Measurements from ENCODE around the gene ZBTB48.
"Not testable (repeated sequence)": the region's sequence is repeated elsewhere in the genome, so short reads cannot be mapped to it uniquely, and the experiment has no call there.

ZBTB48 gene

DNA sequence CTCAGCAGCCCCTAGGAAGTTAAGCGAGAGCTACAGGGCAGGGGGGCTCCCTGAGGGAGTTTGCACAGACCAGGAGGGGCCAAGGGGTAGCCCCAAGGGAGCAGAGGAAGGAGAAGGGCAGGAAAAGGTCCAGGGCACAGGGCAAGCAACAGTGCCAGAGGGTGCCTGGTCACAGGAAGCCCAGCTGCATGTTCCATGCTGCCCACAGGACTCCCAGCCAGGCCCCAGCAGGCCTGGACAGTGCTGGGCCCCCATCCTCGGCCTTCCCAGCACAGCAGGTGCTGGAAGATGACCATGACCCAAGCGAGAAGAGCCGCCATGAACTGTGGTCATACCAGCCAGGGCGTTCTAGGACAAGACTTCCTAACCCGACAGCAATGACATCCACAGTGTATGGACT, 11.8 kb downstream of the ZBTB48 start:
- TF ChIP-seq POLR2A (IDR thresholded peaks at IDR 0.05; ENCODE audit: low read depth, low read length) = no peak
- no peak for FAIRE-seq
- no peak for DNase-seq (ENCODE audit: insufficient read length, low spot score)

DNA sequence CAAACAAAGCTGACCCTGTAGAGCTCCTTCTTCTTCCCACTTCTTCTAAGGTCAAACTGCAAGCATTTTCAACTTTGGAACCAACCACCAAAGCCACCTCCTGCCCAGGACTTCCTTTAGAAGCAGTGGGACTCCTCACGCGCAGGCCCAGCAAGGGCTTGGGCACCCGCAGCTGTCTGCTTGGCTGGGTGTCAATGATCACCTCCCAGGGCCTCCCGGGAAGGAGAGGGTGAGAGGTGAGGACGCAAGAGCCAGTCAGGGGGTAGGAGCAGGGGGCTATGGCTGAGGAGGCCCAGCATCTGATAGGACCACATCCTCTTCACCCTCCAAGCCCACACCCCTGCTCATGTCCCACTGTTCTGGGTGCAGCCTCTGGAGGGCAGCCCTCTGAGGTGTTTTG, 12.6 kb downstream of the ZBTB48 start:
- no peak for FAIRE-seq
- DNase-seq (ENCODE audit: insufficient read length, low spot score) = no peak
- no peak for TF ChIP-seq POLR2A (IDR thresholded peaks at IDR 0.05; ENCODE audit: low read depth, low read length)

DNA sequence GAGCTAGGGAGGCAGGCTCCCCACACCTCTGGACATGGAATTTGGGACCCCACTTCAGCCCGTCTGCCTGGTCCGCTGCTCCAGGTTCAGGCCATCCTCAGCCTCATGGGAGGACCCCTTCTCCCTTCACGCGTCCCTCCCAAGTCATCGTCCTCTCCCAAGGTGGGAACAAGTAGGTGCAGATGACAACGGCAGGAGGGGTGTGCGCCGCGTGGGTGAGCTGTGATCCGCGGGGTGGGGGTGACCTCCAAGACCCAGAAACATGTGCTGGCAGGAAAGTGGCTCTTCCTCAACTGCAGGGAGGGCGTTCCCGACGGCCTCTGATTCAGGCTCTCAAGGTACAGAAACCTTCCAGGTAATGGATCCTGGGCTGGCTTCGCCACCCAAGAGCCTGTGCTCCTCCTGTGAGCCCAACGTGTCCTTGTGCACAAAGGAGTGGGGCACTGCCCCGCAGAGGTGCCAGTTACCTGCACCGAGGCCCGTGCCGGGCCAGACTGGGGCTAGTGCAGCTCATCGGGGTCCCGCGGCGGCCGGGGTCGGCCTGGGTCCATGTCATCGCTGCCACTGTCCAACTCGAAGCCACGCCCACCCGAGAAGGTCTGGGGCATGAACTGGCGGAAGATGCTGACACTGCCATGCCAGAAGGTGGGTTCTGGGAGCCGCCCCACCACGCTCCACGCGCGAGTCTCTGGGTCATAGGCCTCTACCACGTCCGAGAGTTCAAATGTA, 13.2 kb downstream of the ZBTB48 start:
- DNase-seq (ENCODE audit: insufficient read length, low spot score) (no peak), FAIRE-seq (no peak)
- no peak for TF ChIP-seq POLR2A (IDR thresholded peaks at IDR 0.05; ENCODE audit: low read depth, low read length)

DNA sequence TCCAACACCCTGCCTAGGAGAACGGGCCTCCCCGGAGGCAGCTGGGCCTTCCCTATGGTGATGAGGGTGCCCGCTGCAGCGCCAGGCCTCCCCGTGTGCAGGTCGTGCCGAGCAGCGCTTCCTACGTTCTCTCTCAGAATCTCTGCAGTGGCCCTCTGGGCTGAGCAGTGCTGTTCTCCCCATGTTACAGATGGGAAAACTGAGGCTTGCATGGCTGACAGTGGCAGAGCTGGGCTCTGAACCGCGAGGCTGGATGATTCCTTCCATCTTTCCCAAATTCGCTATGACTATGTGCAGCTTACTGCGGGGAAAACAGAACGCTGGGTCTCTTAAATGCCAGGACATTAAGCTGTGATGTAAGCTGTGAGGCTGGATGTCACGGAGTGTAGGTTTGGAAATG, 14.0 kb downstream of the ZBTB48 start:
- DNase-seq (ENCODE audit: insufficient read length, low spot score) = no peak
- TF ChIP-seq POLR2A (IDR thresholded peaks at IDR 0.05; ENCODE audit: low read depth, low read length) = no peak
- no peak for FAIRE-seq

DNA sequence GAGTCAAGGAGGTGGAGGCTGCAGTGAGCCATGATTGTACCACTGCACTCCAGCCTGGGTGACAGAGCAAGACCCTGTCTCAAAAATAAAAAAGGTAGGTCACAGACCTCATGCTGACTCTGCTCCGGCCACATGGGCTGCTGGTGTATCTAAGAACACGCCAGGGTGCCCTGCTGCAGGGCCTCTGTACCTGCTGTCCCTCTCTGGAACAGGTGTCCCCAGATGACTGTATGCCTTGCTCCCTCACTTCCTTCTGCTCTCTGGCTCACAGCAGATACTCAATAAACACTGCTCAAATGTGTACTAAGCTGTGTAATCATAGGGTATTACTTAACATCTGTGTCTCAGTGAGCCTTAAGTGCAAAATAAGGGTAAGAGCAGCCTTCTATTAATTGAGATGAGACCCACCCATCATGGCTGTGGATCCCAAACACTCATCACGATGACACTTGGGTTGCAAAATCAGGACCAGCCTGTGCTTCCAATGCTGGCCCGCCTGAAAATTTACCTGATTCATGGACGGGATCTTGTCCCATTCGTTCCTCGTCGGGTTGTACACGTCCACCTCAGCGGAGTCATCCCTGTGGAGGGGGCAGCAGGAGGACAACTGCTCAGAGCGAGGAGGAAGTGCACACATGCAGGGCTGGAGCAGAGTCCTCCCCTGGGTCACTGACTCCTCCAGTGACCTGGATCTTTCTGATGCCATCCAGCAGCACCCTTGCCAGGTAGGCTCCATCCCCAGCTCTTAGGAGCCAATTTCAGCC, 15.4 kb downstream of the ZBTB48 start:
- DNase-seq (ENCODE audit: insufficient read length, low spot score) (no peak), FAIRE-seq (no peak)
- TF ChIP-seq POLR2A (IDR thresholded peaks at IDR 0.05; ENCODE audit: low read depth, low read length) = no peak

DNA sequence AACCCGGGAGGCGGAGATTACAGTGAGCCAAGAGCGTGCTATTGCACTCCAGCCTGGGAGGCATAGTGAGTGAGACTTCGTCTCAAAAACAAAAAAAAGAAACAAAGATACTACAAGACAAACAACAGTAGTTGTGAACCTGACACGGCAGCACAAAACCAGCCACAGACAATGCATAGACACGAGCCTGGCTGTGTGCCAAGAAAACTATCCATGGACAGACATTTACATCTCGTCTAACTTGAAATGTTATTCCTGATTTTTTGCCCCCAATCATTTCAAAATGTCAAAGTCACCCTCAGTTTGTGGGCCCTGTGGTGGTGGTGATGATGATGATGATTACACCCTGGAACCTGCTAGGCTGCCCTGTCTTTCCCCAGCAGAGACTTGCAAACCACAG, 16.6 kb downstream of the ZBTB48 start:
- no peak for FAIRE-seq

DNA sequence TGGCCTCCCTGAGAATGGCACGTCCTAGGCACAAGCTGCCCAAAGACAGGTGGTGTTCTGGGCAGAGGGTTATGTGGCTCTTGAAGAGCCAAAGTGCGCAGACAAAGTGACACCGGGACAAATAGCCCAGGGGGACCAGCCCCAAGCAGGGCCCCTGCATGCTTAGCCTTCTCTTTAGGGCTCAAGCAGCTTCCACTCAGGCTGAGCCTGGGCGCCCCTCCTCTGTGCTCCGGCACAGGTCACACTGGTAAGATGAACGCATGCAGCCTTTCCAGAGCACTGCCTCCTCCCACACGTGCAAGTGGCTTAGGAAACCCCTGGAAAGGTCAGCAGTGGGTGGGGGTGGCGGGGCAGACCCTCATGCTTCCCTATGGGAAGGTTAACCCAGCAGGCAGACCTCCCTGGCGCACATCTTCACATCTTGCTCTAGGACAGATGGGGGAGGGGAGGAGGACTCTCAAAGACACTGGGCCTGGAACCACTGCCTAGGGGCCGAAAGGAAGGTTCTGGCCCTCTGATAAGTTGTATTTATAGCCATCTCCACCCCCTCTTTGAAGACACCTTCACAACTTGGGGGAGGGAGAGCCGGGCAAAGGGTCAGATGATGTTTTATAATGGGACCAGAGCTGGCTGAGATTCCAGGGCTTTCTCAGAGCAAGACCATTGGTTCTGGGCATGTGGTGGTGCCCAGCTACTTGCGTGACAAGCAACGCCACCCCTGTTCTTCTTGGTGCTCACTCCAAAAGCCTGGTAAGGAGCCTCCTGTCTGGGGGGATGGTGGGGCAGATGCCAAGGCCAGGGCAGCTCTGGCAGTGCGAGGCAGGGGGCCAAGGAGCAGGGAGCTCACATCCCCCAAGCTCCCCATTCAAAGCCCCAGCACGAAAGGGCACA, 17.3 kb downstream of the ZBTB48 start:
- FAIRE-seq = no peak
- TF ChIP-seq POLR2A (IDR thresholded peaks at IDR 0.05; ENCODE audit: low read depth, low read length) = no peak
- DNase-seq (ENCODE audit: insufficient read length, low spot score) = no peak

More for the DNA sequence above, 16.6 kb downstream of the ZBTB48 start:
- no peak for TF ChIP-seq POLR2A (IDR thresholded peaks at IDR 0.05; ENCODE audit: low read depth, low read length)
- DNase-seq (ENCODE audit: insufficient read length, low spot score) = no peak

DNA sequence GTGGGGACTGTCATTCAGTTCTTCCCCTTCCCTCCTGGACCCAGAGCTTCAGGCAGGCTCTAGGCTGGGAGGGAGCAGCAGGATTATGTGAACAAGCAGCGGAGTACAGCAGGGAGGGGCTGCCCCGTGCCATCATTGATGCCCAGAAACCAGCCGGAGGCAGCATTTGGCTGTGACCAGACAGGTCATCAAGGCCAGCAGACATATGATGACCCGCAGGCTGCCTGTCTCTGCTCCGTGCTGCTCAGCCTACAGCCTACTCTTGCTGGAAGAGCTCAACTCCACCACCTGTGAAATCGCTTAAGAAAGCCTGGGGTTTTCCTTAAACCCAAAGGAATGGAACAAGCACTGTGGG, 18.0 kb downstream of the ZBTB48 start:
- TF ChIP-seq POLR2A (IDR thresholded peaks at IDR 0.05; ENCODE audit: low read depth, low read length) = no peak
- DNase-seq (ENCODE audit: insufficient read length, low spot score) (no peak), FAIRE-seq (no peak)

DNA sequence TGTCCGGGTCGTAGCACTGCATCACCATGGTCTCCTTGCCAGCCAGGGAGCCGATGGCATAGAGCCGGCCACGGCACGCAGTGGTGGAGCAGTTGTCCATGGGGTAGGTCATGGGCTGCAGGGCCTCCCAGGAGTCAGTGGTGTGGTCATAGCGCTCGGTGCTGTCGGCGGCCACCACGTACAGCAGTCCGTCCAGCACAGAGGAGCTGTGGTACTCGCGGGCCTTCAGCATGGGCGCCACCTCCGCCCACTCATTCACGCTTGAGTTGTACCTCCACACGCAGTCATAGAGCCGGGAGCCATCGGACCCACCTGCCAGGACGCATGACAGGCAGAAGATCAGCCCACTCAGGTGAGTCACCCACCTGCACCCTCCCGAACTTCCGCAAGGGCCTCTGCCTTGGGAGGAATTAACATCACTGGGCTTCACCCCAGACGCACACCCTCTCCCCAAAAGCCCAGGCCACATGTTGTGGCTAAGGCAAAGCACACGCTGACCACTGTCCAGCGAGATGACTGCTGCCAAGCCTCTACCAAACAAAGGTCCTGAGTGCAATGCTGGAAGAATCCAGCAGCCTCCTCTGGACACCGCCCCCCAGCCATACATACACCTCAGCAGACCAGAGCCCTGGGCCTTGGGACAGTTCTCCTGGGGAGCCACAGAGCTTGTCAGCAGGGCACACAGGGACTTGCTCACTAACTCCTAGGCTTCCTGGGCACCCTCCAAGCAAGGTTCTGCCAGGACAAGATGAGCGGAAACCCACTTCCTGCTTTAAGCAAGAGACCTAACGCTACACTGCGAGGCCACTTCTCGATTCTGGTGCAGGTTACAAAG, 19.6 kb downstream of the ZBTB48 start:
- DNase-seq (ENCODE audit: insufficient read length, low spot score) = no peak

DNA sequence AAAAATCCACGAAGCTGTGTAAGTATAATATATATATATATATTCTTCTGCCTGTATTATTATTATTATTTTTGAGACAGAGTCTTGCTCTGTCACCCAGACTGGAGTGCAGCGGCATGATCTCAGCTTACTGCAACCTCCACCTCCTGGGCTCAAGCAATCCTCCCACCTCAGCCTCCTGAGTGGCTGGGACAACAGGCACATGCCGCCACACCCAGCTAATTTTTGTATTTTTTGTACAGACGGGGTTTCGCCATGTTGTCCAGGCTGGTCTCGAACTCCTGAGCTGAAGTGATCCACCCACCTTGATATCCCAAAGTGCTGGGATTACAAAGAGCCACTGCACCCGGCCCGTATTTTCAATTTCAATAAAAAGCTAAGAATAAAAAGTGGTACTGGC, 20.2 kb downstream of the ZBTB48 start:
- FAIRE-seq; DNase-seq (ENCODE audit: insufficient read length, low spot score): not testable (repeated sequence)

More for the DNA sequence above, 19.6 kb downstream of the ZBTB48 start:
- no peak for TF ChIP-seq POLR2A (IDR thresholded peaks at IDR 0.05; ENCODE audit: low read depth, low read length)
- no peak for FAIRE-seq

DNA sequence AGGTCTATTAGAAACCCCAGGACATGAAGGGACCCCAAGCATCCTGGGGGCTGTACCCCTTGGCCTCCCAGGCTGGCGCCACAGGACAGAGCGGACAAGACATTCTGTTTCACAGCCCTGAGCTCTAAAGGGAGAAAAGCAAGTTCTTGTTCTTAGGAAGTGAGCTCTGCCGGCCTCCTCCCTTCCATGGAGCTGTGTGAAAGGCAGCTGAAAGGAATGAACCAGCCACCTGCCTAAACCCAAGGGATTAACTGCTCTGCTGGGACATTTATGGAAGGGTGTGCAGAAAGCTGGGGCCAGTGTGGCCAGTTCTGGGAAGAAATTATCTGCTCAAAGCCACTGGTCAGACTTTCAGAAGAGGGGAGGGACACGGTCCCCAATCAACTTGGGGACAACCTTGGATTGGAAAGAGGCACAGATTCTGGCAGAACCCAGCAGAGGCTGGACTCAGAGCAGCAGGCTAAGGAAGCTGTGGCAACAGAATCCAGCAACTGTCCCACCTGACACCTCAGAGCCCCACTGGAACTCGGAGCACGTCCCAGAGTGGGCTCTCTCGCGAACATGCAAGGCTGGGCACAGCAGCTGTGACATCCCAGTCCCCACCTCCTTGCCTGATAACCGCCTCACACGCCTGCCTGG, 20.7 kb downstream of the ZBTB48 start:
- DNase-seq (ENCODE audit: insufficient read length, low spot score) (no peak), FAIRE-seq (no peak)
- TF ChIP-seq POLR2A (IDR thresholded peaks at IDR 0.05; ENCODE audit: low read depth, low read length) = no peak

DNA sequence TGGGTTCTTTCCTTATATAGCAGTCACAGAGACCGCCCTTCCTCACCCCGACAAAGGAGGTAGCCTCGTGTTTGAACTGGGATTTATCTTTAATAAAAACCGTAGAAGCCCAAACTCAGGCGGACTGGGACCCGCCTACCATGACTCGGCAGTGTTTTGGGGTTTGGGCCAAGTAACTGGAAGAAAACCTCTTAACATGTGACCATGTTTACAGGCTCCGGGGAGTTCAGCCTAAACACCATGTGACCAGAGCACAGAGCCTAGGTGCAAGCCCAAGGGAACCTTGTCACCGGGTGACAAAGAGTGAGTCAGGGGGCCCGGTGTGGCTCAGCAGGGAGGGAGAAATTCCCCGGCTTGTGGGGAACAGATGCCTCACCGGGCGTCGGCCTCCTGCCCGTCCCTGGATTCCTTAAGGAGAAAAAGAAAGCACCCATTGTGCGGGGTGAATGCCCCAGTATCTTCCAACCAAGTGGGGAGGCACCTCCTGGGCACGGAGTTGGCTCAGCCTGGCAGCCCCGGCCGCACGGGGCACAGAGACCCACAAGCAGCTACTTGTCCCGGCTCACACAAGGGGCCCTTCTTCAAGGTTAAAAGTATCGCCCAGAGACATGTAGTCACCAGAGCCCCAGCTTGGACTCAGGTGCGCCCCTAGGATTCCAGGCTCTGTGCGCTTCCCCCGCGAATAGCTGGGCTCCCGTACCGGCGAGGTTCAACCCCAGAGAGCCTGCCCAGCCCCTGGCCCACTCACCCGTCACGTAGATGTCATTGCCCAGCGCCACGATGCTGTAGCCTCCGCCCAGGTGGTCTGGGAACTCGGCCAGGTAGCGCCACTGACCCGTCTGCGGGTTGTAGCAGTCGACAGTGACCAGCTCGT, 21.5 kb downstream of the ZBTB48 start:
- DNase-seq (ENCODE audit: insufficient read length, low spot score) (peak; percentile 86), FAIRE-seq (peak; percentile 88)
- no peak for TF ChIP-seq POLR2A (IDR thresholded peaks at IDR 0.05; ENCODE audit: low read depth, low read length)
